Activated B cell treated with CpG ODN at 0.5 μM for 24 hours (primary cell): ENCODE measurements around the gene PGGHG. TPM values are rescaled to one million over a fixed set of nuclear protein-coding genes. Genes with fewer than 3 reads are reported as not detected.

Source experiments
- ATAC-seq: fragments of 200-7000 bp; cut with Tn5 transposase; one replicate; pipeline ENCODE4 v1.10.0; 2021; ENCODE audit warnings: low read depth, mild to moderate bottlenecking, moderate library complexity
- CTCF ChIA-PET: fragments of 350-600 bp; sonication (Branson Sonifier 250); formaldehyde crosslinking; loops from one replicate; lab custom pipeline; 2021; ENCODE audit warnings: antibody characterized with exemption; lab: Charles Lee
- POLR2A ChIA-PET: fragments of 350-600 bp; sonication (Branson Sonifier 250); formaldehyde crosslinking; loops from one replicate; lab custom pipeline; 2021; ENCODE audit warnings: antibody characterized with exemption; lab: Charles Lee
- DNase-seq: peaks from one replicate; pipeline ENCODE4 v3.0.0; 2022
- H3K27ac Mint-ChIP-seq: one replicate; pipeline ENCODE4 v1.8.0; 2020; ENCODE audit warnings: mixed read lengths
- H3K27me3 Mint-ChIP-seq: one replicate; pipeline ENCODE4 v1.8.0; 2021; ENCODE audit warnings: mixed read lengths
- H3K36me3 Mint-ChIP-seq: one replicate; pipeline ENCODE4 v1.8.0; 2021; ENCODE audit warnings: low read depth, mixed read lengths
- H3K4me1 Mint-ChIP-seq: one replicate; pipeline ENCODE4 v1.8.0; 2021; ENCODE audit warnings: mixed read lengths
- H3K4me3 Mint-ChIP-seq: one replicate; pipeline ENCODE4 v1.8.0; 2020; ENCODE audit warnings: mild to moderate bottlenecking, mixed read lengths
- H3K9me3 Mint-ChIP-seq: one replicate; pipeline ENCODE4 v1.8.0; 2020; ENCODE audit warnings: mixed read lengths
- intact Hi-C: fragments of 100-400 bp; cut with micrococcal nuclease; formaldehyde crosslinking; loops from one replicate; pipeline ENCODE4 v1.15.1; 2024
- total RNA-seq: library from RNA; stranded (reverse); gene quantifications from 2 replicates; pipeline ENCODE4 v1.2.3, GENCODE V29; 2022
- TF ChIP-seq, protein P1 (sequence below): fragments of 200-600 bp; IDR thresholded peaks from one replicate; pipeline ENCODE4 v1.8.0; 2022; ENCODE audit warnings: antibody characterized with exemption, mild to moderate bottlenecking

PGGHG gene
- total RNA-seq, 1 donor from 2014 or later, result 74.1 TPM

DNA sequence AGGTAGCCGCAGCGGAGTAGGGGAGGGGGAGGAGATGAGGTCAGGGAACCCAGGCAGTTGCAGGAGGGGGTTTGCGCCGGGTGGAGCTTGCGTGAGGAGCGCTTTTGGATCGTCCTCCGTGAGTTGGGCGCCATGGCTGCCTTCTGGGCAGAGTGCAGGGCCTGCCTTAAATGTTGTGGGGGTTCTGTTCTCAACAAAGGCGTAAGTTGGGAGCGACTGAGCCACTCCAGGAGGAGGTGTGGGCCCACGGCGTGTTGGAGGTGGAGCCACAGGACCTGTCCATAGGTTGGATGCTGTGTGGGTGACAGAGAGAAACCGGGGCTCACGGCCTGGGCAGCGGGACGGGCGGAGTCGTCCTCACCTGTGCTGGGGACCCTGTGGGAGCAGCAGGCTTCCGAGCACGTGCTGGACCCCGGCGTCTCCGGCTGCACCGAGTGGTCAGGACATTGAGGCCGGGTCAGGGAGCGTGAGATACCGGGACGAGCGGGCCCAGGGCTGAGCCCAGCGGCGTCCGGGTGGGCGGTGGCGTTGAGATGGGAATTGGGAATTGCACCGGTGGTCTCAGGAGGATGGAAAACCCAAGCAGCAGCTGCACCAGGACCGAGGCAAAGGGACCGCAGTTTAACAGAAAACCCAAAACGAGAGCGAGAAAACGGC lies 977 bp upstream of the PGGHG start:
- ATAC-seq, result no peak
- H3K9me3 Mint-ChIP-seq, result no peaks in the 10 kb centered on the region

DNA sequence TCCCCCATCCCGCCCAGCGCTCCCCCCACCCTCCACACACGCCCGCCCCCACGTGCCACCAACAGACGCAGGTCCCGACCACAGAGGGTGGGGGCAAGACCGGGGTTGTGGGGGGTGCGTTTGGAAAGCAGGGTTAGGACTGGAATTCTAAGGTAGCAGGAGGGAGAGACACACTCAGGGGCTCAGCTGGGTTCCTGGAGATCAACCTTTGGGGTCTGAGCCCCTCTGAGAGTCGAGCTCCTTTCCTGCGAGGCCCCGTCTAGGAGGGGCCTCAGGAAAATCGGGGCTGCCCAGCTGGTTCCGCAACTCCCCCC lies 429 bp downstream of the PGGHG start:
- H3K4me1 Mint-ChIP-seq, result peaks cover 17% of the 10 kb centered on the region
- peak; percentile 22 for ATAC-seq
- no peak for DNase-seq

More for the DNA sequence above, 977 bp upstream of the PGGHG start:
- CTCF ChIA-PET, result interaction anchor here (1.1 to 2.2 kb wide), 2 partner anchors 37 to 161 kb away, joined by 3 to 9 read pairs; no protein-coding TSS in a partner anchor
- Mint-ChIP-seq H3K27me3 (peaks cover 13% of the 10 kb centered on the region), H3K4me1 (peaks cover 17% of the 10 kb centered on the region), H3K27ac (peak overlapping the region; percentile 41), H3K4me3 (peak overlapping the region; percentile 82), H3K36me3 (peaks cover 9% of the 10 kb centered on the region)
- intact Hi-C loops, result loop anchor here (1.0 to 5.0 kb wide), 4 partner anchors 8 to 51 kb away; partner anchors contain the start of genes PSMD13 and SIRT3
- peak; percentile 17 for DNase-seq
- POLR2A ChIA-PET, result interaction anchor here (0.6 to 3.6 kb wide), 12 partner anchors 13 to 160 kb away, joined by 3 to 35 read pairs (median 4); partner anchors contain the start of genes BET1L, IFITM2 and RIC8A
- TF ChIP-seq, protein P1, sequence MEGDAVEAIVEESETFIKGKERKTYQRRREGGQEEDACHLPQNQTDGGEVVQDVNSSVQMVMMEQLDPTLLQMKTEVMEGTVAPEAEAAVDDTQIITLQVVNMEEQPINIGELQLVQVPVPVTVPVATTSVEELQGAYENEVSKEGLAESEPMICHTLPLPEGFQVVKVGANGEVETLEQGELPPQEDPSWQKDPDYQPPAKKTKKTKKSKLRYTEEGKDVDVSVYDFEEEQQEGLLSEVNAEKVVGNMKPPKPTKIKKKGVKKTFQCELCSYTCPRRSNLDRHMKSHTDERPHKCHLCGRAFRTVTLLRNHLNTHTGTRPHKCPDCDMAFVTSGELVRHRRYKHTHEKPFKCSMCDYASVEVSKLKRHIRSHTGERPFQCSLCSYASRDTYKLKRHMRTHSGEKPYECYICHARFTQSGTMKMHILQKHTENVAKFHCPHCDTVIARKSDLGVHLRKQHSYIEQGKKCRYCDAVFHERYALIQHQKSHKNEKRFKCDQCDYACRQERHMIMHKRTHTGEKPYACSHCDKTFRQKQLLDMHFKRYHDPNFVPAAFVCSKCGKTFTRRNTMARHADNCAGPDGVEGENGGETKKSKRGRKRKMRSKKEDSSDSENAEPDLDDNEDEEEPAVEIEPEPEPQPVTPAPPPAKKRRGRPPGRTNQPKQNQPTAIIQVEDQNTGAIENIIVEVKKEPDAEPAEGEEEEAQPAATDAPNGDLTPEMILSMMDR, result no peak

DNA sequence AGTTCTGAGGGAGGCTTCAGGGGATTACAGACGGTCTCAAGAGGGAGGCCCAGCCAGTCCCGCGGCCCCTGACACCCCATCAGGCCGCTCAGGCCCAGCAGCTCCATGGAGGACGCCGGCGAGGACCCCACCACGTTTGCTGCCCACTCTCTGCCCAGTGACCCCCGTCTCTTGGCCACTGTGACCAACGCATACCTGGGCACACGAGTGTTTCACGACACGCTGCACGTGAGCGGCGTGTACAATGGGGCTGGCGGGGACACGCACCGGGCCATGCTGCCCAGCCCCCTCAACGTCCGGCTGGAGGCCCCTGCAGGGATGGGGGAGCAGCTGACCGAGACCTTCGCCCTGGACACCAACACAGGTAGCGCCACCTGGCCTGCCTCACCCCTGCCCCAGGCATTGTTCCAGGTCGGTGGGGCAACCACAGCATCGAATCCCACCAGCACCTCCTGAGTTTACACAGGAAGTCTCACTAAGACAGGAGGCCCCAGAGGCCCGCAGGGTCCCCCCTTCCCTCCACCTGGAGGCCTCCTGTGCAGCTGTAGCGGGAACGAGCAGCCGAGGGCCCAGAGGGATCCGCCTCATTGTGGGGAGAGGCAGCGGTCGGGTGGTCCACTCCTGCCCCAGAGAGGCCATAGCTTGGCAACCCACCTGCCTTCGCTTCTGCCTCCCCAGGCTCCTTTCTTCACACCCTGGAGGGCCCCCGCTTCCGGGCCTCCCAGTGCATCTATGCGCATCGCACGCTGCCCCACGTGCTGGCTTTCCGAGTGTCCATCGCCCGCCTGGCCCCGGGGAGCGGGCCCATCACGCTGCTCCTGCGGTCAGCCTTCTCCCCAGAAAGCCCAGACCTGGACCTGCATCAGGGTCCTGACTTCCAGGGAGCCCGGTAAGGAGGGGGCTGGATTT lies 1.0 kb downstream of the PGGHG start:
- H3K4me3 Mint-ChIP-seq, result peak overlapping the region; percentile 79
- DNase-seq, result peak; percentile 15
- peaks cover 17% of the 10 kb centered on the region for H3K4me1 Mint-ChIP-seq
- no peak for ATAC-seq
- TF ChIP-seq, protein P1, result no peak
- H3K36me3 Mint-ChIP-seq, result peaks cover 20% of the 10 kb centered on the region
- intact Hi-C loops, result loop anchor here (2.0 to 5.0 kb wide), 3 partner anchors 13 to 53 kb away; partner anchors contain the start of genes PSMD13 and SIRT3
- CTCF ChIA-PET, result interaction anchor here (0.9 to 2.2 kb wide), 2 partner anchors 39 kb away, joined by 4 to 9 read pairs; no protein-coding TSS in a partner anchor
- no peaks in the 10 kb centered on the region for H3K9me3 Mint-ChIP-seq
- peaks cover 11% of the 10 kb centered on the region for H3K27me3 Mint-ChIP-seq
- POLR2A ChIA-PET, result interaction anchor here (0.8 to 3.6 kb wide), 11 partner anchors 10 to 217 kb away, joined by 3 to 35 read pairs (median 4); partner anchors contain the start of genes BET1L, IFITM2, RIC8A and RNH1
- H3K27ac Mint-ChIP-seq, result no peak overlapping the region

More for the DNA sequence above, 429 bp downstream of the PGGHG start:
- peaks cover 12% of the 10 kb centered on the region for H3K27me3 Mint-ChIP-seq
- TF ChIP-seq, protein P1, result no peak
- peak overlapping the region; percentile 79 for H3K4me3 Mint-ChIP-seq
- intact Hi-C loops, result loop anchor here (2.0 to 5.0 kb wide), 3 partner anchors 13 to 52 kb away; partner anchors contain the start of genes PSMD13 and SIRT3
- H3K27ac Mint-ChIP-seq, result no peak overlapping the region
- ChIA-PET CTCF (interaction anchor here (2.2 kb wide), 1 partner anchor 39 kb away, joined by 9 read pairs; no protein-coding TSS in a partner anchor), POLR2A (interaction anchor here (0.8 to 3.6 kb wide), 15 partner anchors 9 to 217 kb away, joined by 3 to 35 read pairs (median 4); partner anchors contain the start of genes BET1L, IFITM2, RIC8A and RNH1)
- peaks cover 17% of the 10 kb centered on the region for H3K36me3 Mint-ChIP-seq
- no peaks in the 10 kb centered on the region for H3K9me3 Mint-ChIP-seq

DNA sequence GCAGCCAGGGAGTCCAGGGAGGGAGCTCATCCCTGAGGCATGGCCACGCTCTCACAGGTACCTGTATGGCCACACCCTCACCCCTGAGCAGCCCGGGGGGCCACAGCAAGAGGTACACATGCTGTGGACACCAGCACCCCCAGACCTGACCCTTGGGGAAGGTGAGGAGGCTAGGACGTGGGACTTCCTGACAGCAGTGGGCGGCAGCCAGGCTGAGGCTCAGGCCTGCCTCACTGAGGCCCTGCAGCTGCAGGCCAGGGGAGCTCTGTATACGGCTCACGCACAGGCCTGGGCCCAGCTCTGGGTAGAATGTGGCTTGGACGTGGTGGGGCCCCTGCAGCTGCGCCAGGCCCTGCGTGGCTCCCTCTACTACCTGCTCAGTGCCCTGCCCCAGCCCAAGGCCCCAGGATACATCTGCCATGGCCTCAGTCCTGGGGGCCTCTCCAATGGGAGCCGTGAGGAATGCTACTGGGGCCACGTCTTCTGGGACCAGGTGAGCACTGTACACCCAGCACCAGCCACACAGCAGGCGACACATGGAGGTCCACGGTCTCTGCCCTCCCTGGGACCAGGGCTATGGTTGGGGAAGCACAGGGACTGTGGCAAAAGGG lies 1.8 kb downstream of the PGGHG start:
- Mint-ChIP-seq H3K27ac (no peak overlapping the region), H3K4me3 (peak overlapping the region; percentile 79), H3K27me3 (peaks cover 4% of the 10 kb centered on the region), H3K4me1 (peaks cover 17% of the 10 kb centered on the region), H3K36me3 (peaks cover 22% of the 10 kb centered on the region), H3K9me3 (no peaks in the 10 kb centered on the region)
- TF ChIP-seq, protein P1, result no peak
- POLR2A ChIA-PET, result interaction anchor here (1.0 to 3.6 kb wide), 4 partner anchors 11 to 83 kb away, joined by 3 to 35 read pairs (median 10); partner anchors contain the start of genes BET1L and RIC8A
- DNase-seq (peak; percentile 15), ATAC-seq (no peak)
- intact Hi-C loops, result no loop called here
- CTCF ChIA-PET, result interaction anchor here (0.9 kb wide), 1 partner anchor 40 kb away, joined by 4 read pairs; no protein-coding TSS in a partner anchor
